Endodermal cell (in vitro differentiated cells): ENCODE results near the gene GTF2F2. TPM values are rescaled to one million over a fixed set of nuclear protein-coding genes. Genes with fewer than 3 reads are reported as not detected.

Source experiments
- DNase-seq: peaks from one replicate; pipeline ENCODE4 v3.0.0-alpha.2; 2017
- H3K27ac ChIP-seq: 2 replicates; pipeline ENCODE4 v1.5.1; 2013; ENCODE audit warnings: mild to moderate bottlenecking, low read depth, low read length, moderate library complexity
- H3K27me3 ChIP-seq: 2 replicates; pipeline ENCODE4 v1.6.1; 2013; ENCODE audit warnings: mild to moderate bottlenecking, low read length, moderate library complexity; ENCODE audit not compliant: insufficient read depth, control insufficient read depth, poor library complexity, severe bottlenecking
- H3K36me3 ChIP-seq: 2 replicates; pipeline ENCODE4 v1.7.0; 2013; ENCODE audit warnings: mild to moderate bottlenecking, low read length, moderate library complexity; ENCODE audit not compliant: control insufficient read depth, insufficient read depth
- H3K4me1 ChIP-seq: one replicate; pipeline ENCODE4 v1.7.0; 2013; ENCODE audit warnings: low read length; ENCODE audit not compliant: control insufficient read depth, insufficient read depth
- H3K4me3 ChIP-seq: 2 replicates; pipeline ENCODE4 v1.5.1; 2013; ENCODE audit warnings: mild to moderate bottlenecking, low read length, moderate library complexity
- H3K9ac ChIP-seq: 2 replicates; pipeline ENCODE4 v1.6.1; 2013; ENCODE audit warnings: mild to moderate bottlenecking, low read length, moderate library complexity; ENCODE audit not compliant: poor library complexity, severe bottlenecking; ENCODE audit errors: extremely low read depth
- H3K9me3 ChIP-seq: 2 replicates; pipeline ENCODE4 v1.6.1; 2013; ENCODE audit warnings: mild to moderate bottlenecking, low read length, moderate library complexity; ENCODE audit not compliant: control insufficient read depth
- H3K27ac Mint-ChIP-seq: 2 replicates; pipeline ENCODE4 v1.8.0; 2020; ENCODE audit warnings: mixed read lengths
- H3K27me3 Mint-ChIP-seq: 2 replicates; pipeline ENCODE4 v1.8.0; 2021; ENCODE audit warnings: mild to moderate bottlenecking, mixed read lengths; ENCODE audit not compliant: insufficient read depth
- H3K36me3 Mint-ChIP-seq: 2 replicates; pipeline ENCODE4 v1.8.0; 2020; ENCODE audit warnings: low read depth, mixed read lengths
- H3K4me1 Mint-ChIP-seq: 2 replicates; pipeline ENCODE4 v1.8.0; 2020; ENCODE audit warnings: mixed read lengths
- H3K4me3 Mint-ChIP-seq: 2 replicates; pipeline ENCODE4 v1.8.0; 2020; ENCODE audit warnings: mild to moderate bottlenecking, moderate library complexity, mixed read lengths
- H3K9me3 Mint-ChIP-seq: 2 replicates; pipeline ENCODE4 v1.8.0; 2020; ENCODE audit warnings: mild to moderate bottlenecking, mixed read lengths
- WGBS, 2 experiments: methylation state at CpG; one replicate each; pipeline versions ENCODE4 v1.1.5 to v1.1.7; 2013; ENCODE audit warnings: missing lambda C conversion rate in 2 of 2, mixed read lengths in 1 of 2; ENCODE audit not compliant: insufficient coverage in 1 of 2, insufficient read length in 1 of 2; 5-methylcytosine and 5-hydroxymethylcytosine counted together
- total RNA-seq, 2 donors: library from RNA; stranded (reverse); fragmentation: NEBNext Ultra II Directional in 1 of 2; extraction: Animal tissue kit (Norgen Biotek cat#: 25700) in 1 of 2; gene quantifications; 2 replicates in 1 of 2; 3 replicates in 1 of 2; pipeline ENCODE4 v1.2.1, GENCODE V29; 2021
- TF ChIP-seq, protein P1 (sequence below): fragments of 200-600 bp; sonication (generic); conservative IDR thresholded peaks from 2 replicates; pipeline ENCODE4 v1.5.0; 2021; ENCODE audit warnings: antibody characterized with exemption, mild to moderate bottlenecking

The GTF2F2 gene
- total RNA-seq, 2 donors from 2014 or later = 27.0 to 27.4 TPM

DNA sequence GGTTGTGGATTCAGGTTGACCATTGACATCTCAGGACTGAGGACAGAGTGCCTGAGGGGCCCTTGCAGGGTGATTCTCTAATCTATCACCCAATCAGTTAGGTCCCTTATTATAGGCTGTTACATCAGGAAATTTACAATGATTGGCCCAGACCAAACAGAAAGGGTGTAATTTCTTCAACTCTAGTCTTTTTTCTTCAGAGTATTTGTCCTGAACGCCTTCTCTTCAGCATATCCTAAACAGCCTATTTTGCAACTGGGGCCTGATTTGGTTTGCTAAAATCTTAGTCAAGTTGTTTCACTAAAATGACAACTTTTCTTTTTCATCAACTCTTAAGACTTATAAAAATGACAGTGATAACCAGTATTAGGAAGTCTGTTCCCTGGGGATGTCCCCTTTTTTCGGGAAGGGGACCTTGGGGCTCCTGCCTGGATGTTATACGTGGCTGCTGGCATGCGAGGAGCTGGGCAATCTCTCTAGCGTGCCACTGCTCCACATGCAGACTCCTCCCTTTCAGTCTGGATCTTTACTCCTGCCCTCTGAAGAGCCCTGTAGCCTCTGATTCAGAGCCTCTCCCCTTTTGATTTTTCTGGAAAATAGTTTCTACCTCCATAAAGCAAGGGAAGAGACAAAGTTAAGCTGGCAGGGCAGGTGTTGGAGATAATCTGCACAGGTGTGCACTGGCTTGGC lies 19.6 kb upstream of the GTF2F2 start:
- Histone ChIP-seq H3K27me3 (no peaks in the 10 kb centered on the region), H3K27ac (no peak overlapping the region), H3K4me1 (no peaks in the 10 kb centered on the region), H3K4me3 (no peak overlapping the region), H3K9ac (no peak overlapping the region), H3K9me3 (peaks cover 7% of the 10 kb centered on the region), H3K36me3 (no peaks in the 10 kb centered on the region)
- peak overlapping the region; percentile 30 for H3K27ac Mint-ChIP-seq
- H3K36me3 Mint-ChIP-seq = no peaks in the 10 kb centered on the region
- H3K9me3 Mint-ChIP-seq = peaks cover 4% of the 10 kb centered on the region
- H3K4me3 Mint-ChIP-seq = no peak overlapping the region
- no peaks in the 10 kb centered on the region for H3K27me3 Mint-ChIP-seq
- H3K4me1 Mint-ChIP-seq = peaks cover 13% of the 10 kb centered on the region
- TF ChIP-seq, protein P1, sequence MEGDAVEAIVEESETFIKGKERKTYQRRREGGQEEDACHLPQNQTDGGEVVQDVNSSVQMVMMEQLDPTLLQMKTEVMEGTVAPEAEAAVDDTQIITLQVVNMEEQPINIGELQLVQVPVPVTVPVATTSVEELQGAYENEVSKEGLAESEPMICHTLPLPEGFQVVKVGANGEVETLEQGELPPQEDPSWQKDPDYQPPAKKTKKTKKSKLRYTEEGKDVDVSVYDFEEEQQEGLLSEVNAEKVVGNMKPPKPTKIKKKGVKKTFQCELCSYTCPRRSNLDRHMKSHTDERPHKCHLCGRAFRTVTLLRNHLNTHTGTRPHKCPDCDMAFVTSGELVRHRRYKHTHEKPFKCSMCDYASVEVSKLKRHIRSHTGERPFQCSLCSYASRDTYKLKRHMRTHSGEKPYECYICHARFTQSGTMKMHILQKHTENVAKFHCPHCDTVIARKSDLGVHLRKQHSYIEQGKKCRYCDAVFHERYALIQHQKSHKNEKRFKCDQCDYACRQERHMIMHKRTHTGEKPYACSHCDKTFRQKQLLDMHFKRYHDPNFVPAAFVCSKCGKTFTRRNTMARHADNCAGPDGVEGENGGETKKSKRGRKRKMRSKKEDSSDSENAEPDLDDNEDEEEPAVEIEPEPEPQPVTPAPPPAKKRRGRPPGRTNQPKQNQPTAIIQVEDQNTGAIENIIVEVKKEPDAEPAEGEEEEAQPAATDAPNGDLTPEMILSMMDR = no peak
- 83 to 88% methylated on average over 5 of the region's 5 CpGs for WGBS, 2 experiments
- DNase-seq = no peak

DNA sequence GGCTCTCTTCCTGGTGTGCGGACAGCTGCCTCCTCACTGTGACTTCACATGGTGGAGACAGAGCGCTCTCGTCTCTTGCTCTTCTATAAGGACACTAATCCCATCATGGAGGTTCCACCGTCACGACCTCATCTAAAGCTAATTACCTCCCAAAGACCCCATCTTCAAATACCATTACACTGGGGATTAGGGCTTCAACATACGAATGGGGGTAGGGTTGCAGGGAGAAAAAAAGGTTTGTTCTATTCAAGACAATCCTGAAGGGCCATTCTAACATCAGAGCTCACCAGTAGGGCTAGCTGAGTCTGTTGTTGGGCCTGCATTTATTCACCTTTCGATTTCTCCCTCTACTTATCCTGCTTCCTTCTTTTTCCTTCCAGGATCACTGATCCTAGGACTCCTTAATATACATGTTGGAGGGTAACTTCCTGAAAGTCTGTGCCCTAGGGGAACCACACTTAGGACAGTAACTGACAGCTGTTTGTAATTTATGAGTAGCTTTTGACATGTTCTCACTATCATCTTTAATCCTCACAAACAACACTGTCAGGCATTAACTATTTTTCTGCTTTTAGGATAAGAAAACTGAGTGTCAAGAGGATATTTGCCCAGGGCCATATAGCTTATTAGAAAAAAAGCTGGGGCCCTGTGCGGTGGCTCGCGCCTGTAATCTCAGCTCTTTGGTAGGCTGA lies 18.8 kb upstream of the GTF2F2 start:
- Mint-ChIP-seq H3K36me3 (no peaks in the 10 kb centered on the region), H3K4me3 (no peak overlapping the region), H3K9me3 (peaks cover 4% of the 10 kb centered on the region), H3K27me3 (no peaks in the 10 kb centered on the region), H3K4me1 (peaks cover 13% of the 10 kb centered on the region), H3K27ac (peak overlapping the region; percentile 1)
- no peak overlapping the region for H3K4me3 ChIP-seq
- H3K36me3 ChIP-seq = no peaks in the 10 kb centered on the region
- peak overlapping the region; percentile 93 for H3K27ac ChIP-seq
- WGBS, 2 experiments = 78 to 80% methylated on average over 6 to 10 of the region's 10 CpGs
- no peak overlapping the region for H3K9ac ChIP-seq
- no peaks in the 10 kb centered on the region for H3K4me1 ChIP-seq
- DNase-seq = no peak
- TF ChIP-seq, protein P1 = no peak
- H3K27me3 ChIP-seq = no peaks in the 10 kb centered on the region
- H3K9me3 ChIP-seq = peaks cover 7% of the 10 kb centered on the region

DNA sequence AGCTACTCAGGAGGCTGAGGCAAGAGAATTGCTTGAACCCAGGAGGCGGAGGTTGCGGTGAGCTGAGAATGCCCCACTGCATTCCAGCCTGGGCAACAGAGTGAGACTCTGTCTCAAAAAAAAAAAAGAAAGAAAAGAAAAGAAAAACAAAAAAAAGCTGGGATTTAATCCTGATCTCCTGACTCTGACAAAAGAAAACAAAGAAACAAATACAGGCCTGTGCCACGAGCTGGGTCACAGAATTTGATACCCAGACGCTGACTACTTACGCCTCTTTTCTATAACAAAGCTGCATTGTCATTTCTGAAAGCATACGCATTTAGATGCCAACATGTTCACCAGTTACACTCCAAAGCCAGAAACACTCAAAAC lies 18.2 kb upstream of the GTF2F2 start:
- H3K4me1 ChIP-seq = no peaks in the 10 kb centered on the region
- TF ChIP-seq, protein P1 = no peak
- no peaks in the 10 kb centered on the region for H3K27me3 ChIP-seq
- 75 to 91% methylated on average over 6 of the region's 6 CpGs for WGBS, 2 experiments
- peaks cover 7% of the 10 kb centered on the region for H3K9me3 ChIP-seq
- H3K27ac ChIP-seq = peak overlapping the region; percentile 93
- H3K9ac ChIP-seq = no peak overlapping the region
- H3K4me3 ChIP-seq = no peak overlapping the region
- Mint-ChIP-seq H3K9me3 (peaks cover 4% of the 10 kb centered on the region), H3K4me3 (no peak overlapping the region), H3K4me1 (peaks cover 13% of the 10 kb centered on the region), H3K27me3 (no peaks in the 10 kb centered on the region), H3K36me3 (no peaks in the 10 kb centered on the region), H3K27ac (no peak overlapping the region)
- no peaks in the 10 kb centered on the region for H3K36me3 ChIP-seq
- no peak for DNase-seq
